ENCODE data around the gene HNRNPUL1.
A peak's percentile ranks its signal among the peaks of the same experiment; 100 is the strongest.

HNRNPUL1 gene

DNA sequence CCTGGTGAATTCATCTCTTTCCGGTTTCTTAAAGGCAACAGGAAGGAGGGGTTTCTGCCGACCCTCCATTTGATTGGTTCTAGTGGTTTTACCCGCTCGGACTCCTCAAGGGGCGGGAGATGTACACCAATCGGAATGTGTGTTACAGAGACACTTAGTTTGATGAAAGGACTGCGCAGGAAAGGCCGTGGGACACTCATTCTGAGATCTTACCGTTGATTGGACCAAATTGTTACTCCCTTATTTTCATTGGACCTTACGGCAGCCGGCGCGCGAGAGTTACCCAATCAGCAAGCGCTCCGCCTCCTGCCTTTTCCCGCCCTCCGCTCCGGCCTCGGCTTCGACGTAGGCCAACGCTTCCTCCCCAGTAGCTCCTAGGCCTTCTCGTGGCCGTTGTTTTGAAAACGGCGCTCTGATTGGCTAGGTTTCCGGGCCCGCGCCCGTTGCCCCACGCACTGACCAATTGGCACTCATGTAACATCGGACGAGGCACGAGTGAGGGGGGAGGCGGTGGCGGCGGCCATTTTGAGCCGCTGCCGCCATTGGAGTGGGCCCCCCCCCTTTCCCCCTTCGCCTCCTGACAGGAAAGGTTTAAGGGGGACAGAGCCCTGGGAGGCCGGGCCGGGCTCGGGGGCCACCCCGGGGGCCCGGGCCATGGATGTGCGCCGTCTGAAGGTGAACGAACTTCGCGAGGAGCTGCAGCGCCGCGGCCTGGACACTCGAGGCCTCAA lies at the start of gene HNRNPUL1:
TSS of gene HNRNPUL1 (plus strand) at position 523 of the 731 bp plus-strand sequence. CDS start at position 655, 132 bp downstream.
- Histone ChIP-seq H3K4me1 (ENCODE audit: control insufficient read depth, insufficient read depth, low read length) (peaks cover 32% of the 10 kb centered on the region), H3K9ac (ENCODE audit: low read length) (peak within 1 kb of the TSS; percentile 99), H3K4me3 (ENCODE audit: low read length) (peak within 1 kb of the TSS; percentile 89), H3K36me3 (ENCODE audit: control insufficient read depth, insufficient read depth, low read length, severe bottlenecking) (peaks cover 25% of the 10 kb centered on the region), H3K9me3 (ENCODE audit: control insufficient read depth, low read length) (no peaks in the 10 kb centered on the region), H3K27me3 (replicated peaks; ENCODE audit: control insufficient read depth, insufficient read depth, low read length) (no peaks in the 10 kb centered on the region)
- peak; percentile 100 for DNase-seq (ENCODE audit: low read depth)

DNA sequence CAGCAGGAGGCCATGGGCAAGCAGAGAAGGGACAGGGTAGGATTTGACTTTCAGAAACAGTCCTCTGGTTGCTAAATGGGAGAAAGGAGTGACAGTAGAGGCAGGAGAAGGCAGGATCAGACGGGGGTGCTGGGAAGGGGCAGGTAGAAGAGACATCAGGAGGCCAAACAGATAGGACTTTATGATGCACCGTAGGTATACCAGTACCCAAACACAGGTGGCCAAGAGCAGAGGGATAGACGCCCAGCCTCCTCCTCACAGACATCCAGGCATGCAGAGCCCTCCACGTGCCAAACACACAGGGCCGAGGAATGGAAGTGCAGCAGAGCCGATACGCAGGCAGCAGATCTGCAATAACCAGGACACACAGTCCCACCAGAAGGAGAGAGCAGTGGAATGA lies 46.4 kb upstream of the HNRNPUL1 start:
- no peak for DNase-seq (ENCODE audit: low read depth)
- Histone ChIP-seq H3K4me3 (ENCODE audit: low read length) (no peak overlapping the region), H3K9ac (ENCODE audit: low read length) (no peak overlapping the region), H3K4me1 (ENCODE audit: control insufficient read depth, insufficient read depth, low read length) (peaks cover 26% of the 10 kb centered on the region), H3K36me3 (ENCODE audit: control insufficient read depth, insufficient read depth, low read length, severe bottlenecking) (peaks cover 16% of the 10 kb centered on the region), H3K27me3 (replicated peaks; ENCODE audit: control insufficient read depth, insufficient read depth, low read length) (no peaks in the 10 kb centered on the region), H3K9me3 (ENCODE audit: control insufficient read depth, low read length) (no peaks in the 10 kb centered on the region)

DNA sequence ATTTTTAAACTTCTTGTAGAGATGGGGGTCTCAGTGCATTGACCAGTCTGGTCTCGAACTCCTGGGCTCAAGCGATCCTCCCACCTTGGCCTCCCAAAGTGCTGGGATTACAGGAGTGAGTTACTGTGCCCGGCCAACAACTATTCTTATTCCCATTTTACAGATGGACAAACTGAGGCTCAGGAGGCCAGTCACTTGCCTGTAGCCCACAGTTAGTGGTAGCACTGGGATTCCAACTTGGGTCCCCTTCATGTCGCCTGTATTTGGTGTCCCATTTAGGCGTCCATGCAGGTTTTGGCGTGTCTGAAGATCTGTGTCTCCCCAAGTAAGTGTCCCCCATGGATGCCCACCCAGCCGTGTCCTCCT lies 45.9 kb upstream of the HNRNPUL1 start:
- Histone ChIP-seq H3K9me3 (ENCODE audit: control insufficient read depth, low read length) (no peaks in the 10 kb centered on the region), H3K27me3 (replicated peaks; ENCODE audit: control insufficient read depth, insufficient read depth, low read length) (no peaks in the 10 kb centered on the region), H3K4me3 (ENCODE audit: low read length) (peak overlapping the region; percentile 85), H3K9ac (ENCODE audit: low read length) (peak overlapping the region; percentile 87), H3K4me1 (ENCODE audit: control insufficient read depth, insufficient read depth, low read length) (peaks cover 28% of the 10 kb centered on the region), H3K36me3 (ENCODE audit: control insufficient read depth, insufficient read depth, low read length, severe bottlenecking) (peaks cover 16% of the 10 kb centered on the region)
- no peak for DNase-seq (ENCODE audit: low read depth)

DNA sequence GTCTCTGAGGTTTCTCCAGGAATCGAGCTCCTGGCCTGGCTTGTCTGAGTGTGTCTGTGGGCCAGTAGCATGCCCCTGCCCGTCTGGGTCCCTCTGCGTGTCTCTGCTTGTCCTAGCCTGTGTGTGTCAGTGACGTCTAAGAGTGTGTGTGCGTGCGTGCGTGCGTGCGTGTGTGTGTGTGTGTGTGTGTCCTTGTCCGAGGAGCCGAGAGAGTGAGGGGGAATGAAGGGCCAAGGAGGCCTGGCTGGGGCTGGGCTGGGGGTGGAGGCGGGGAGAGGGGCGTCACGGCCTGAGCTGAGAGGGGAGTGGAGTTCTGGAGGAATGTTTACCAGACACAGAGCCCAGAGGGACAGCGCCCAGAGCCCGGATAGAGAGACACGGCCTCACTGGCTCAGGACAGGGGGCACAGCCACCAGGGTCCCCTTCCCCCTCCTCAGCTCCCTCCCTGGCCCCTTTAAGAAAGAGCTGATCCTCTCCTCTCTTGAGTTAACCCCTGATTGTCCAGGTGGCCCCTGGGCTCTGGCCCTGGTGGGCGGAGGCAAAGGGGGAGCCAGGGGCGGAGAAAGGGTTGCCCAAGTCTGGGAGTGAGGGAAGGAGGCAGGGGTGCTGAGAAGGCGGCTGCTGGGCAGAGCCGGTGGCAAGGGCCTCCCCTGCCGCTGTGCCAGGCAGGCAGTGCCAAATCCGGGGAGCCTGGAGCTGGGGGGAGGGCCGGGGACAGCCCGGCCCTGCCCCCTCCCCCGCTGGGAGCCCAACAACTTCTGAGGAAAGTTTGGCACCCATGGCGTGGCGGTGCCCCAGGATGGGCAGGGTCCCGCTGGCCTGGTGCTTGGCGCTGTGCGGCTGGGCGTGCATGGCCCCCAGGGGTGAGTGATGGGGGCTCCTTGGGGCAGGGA lies 45.3 kb upstream of the HNRNPUL1 start, which contains the start of gene AXL:
TSS of gene AXL (plus strand) at position 609 of the 893 bp plus-strand sequence. CDS start at position 779, 170 bp downstream.
- Histone ChIP-seq H3K36me3 (ENCODE audit: control insufficient read depth, insufficient read depth, low read length, severe bottlenecking) (peaks cover 16% of the 10 kb centered on the region), H3K4me1 (ENCODE audit: control insufficient read depth, insufficient read depth, low read length) (peaks cover 34% of the 10 kb centered on the region), H3K27me3 (replicated peaks; ENCODE audit: control insufficient read depth, insufficient read depth, low read length) (no peaks in the 10 kb centered on the region), H3K9me3 (ENCODE audit: control insufficient read depth, low read length) (no peaks in the 10 kb centered on the region), H3K9ac (ENCODE audit: low read length) (peak within 1 kb of the TSS; percentile 87), H3K4me3 (ENCODE audit: low read length) (peak within 1 kb of the TSS; percentile 85)
- DNase-seq (ENCODE audit: low read depth), result peak; percentile 88

DNA sequence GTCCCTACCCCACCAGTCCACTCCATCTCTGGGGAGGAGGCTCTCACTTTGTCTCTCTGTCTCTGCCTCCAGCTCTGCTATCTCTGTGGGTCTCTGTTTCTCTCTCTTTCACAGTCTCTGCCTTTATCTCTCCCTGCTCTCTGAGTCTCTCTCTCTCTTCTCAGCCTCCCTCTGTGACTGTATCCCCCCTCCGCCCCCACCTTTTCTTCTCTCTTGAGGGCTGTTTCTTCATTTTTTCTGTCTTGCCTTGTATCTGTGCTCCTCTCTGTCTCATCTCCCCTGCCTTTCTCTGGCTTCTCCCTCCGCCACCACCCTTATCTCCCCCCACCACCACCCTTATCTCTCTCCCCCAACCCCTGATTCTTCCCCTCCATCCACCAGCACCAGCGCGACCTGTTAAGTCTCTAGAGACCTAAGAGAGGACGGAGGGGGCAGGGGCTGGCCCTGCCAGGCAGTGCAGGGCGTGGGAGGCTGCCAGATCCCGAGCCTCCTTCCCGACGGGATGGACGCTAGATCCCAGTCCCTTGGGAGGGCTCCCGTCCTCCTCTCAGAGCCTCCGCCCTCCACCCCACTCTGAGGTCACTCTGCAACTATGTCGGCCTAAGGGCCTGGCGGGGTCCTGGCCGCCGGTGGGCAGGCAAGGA lies 44.1 kb upstream of the HNRNPUL1 start:
- DNase-seq (ENCODE audit: low read depth), result peak; percentile 80
- no peaks in the 10 kb centered on the region for H3K9me3 ChIP-seq (ENCODE audit: control insufficient read depth, low read length)

DNA sequence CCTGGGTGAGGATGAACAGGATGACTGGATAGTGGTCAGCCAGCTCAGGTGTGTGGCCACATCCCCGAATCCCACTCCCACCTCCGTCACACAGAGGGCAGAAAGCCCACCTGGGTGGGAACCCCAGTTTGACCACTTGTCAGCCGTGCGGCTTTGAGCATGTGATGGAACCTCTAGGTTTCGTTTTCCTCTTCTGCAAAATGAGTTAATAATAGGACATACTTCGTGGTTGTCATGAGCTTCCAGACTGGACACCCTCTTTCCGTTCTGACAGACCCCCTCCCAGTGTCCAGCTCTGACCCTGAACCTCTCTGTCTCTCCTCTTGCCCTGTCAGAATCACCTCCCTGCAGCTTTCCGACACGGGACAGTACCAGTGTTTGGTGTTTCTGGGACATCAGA lies 43.4 kb upstream of the HNRNPUL1 start:
- peak overlapping the region; percentile 85 for H3K4me3 ChIP-seq (ENCODE audit: low read length)
- H3K9ac ChIP-seq (ENCODE audit: low read length), result peak overlapping the region; percentile 87
- H3K4me1 ChIP-seq (ENCODE audit: control insufficient read depth, insufficient read depth, low read length), result peaks cover 51% of the 10 kb centered on the region
- H3K9me3 ChIP-seq (ENCODE audit: control insufficient read depth, low read length), result no peaks in the 10 kb centered on the region
- DNase-seq (ENCODE audit: low read depth), result peak; percentile 28
- no peaks in the 10 kb centered on the region for H3K27me3 ChIP-seq (replicated peaks; ENCODE audit: control insufficient read depth, insufficient read depth, low read length)
- peaks cover 25% of the 10 kb centered on the region for H3K36me3 ChIP-seq (ENCODE audit: control insufficient read depth, insufficient read depth, low read length, severe bottlenecking)

More for the DNA sequence above, 44.1 kb upstream of the HNRNPUL1 start:
- peak overlapping the region; percentile 85 for H3K4me3 ChIP-seq (ENCODE audit: low read length)
- H3K27me3 ChIP-seq (replicated peaks; ENCODE audit: control insufficient read depth, insufficient read depth, low read length), result no peaks in the 10 kb centered on the region
- H3K4me1 ChIP-seq (ENCODE audit: control insufficient read depth, insufficient read depth, low read length), result peaks cover 43% of the 10 kb centered on the region
- peaks cover 24% of the 10 kb centered on the region for H3K36me3 ChIP-seq (ENCODE audit: control insufficient read depth, insufficient read depth, low read length, severe bottlenecking)
- peak overlapping the region; percentile 87 for H3K9ac ChIP-seq (ENCODE audit: low read length)

DNA sequence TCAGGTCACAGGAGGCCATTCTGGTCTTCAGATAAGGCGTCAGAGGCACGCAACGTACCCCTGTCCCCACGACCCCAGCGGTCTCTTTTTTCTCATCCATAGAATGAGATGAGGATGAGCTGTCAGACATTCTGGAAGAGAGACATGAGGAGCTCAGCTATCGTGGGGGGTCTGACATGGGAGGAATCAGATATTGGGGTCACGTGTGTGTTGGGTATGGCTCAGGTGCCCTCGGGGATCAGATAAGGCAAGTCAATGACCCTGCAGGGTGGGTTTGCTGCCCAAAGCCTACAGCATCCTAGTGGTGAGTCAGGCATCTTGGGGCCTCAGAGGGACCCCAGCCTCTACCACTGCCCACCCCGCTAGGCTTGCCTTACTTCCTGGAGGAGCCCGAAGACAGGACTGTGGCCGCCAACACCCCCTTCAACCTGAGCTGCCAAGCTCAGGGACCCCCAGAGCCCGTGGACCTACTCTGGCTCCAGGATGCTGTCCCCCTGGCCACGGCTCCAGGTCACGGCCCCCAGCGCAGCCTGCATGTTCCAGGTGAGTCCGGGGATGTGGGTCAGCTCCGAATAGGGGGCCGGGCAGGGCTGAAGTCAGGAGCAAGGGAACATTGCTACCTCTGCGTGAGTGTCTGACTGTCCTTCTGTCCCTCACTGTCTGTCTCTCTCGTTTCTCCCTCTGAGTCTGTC lies 42.5 kb upstream of the HNRNPUL1 start:
- Histone ChIP-seq H3K36me3 (ENCODE audit: control insufficient read depth, insufficient read depth, low read length, severe bottlenecking) (peaks cover 25% of the 10 kb centered on the region), H3K4me3 (ENCODE audit: low read length) (peak overlapping the region; percentile 85), H3K9me3 (ENCODE audit: control insufficient read depth, low read length) (no peaks in the 10 kb centered on the region), H3K4me1 (ENCODE audit: control insufficient read depth, insufficient read depth, low read length) (peaks cover 56% of the 10 kb centered on the region), H3K27me3 (replicated peaks; ENCODE audit: control insufficient read depth, insufficient read depth, low read length) (no peaks in the 10 kb centered on the region), H3K9ac (ENCODE audit: low read length) (peak overlapping the region; percentile 87)
- DNase-seq (ENCODE audit: low read depth), result no peak

DNA sequence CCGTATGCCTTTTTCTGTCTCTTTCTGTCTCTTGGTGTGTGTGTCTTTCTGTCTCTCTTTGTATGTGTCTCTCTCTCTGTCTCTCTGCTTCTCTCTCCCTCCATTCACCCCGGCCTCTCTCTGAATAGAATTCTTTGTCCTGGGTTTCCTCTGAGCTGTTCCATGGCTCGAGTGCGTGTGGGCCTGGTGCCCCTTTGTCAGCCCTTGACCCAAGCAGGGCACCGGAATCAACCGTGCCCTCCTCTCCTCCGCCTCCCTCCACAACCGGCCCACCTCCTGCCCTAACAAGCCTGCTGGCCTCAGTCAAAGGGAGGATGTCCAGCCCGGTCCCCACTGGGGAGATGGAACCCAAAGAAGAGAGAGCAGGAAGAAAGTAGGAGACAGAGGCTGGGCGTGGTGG lies 41.9 kb upstream of the HNRNPUL1 start:
- peak overlapping the region; percentile 87 for H3K9ac ChIP-seq (ENCODE audit: low read length)
- no peak for DNase-seq (ENCODE audit: low read depth)
- H3K9me3 ChIP-seq (ENCODE audit: control insufficient read depth, low read length), result no peaks in the 10 kb centered on the region
- no peaks in the 10 kb centered on the region for H3K27me3 ChIP-seq (replicated peaks; ENCODE audit: control insufficient read depth, insufficient read depth, low read length)
- H3K4me3 ChIP-seq (ENCODE audit: low read length), result peak overlapping the region; percentile 85
- peaks cover 59% of the 10 kb centered on the region for H3K4me1 ChIP-seq (ENCODE audit: control insufficient read depth, insufficient read depth, low read length)
- H3K36me3 ChIP-seq (ENCODE audit: control insufficient read depth, insufficient read depth, low read length, severe bottlenecking), result peaks cover 25% of the 10 kb centered on the region

DNA sequence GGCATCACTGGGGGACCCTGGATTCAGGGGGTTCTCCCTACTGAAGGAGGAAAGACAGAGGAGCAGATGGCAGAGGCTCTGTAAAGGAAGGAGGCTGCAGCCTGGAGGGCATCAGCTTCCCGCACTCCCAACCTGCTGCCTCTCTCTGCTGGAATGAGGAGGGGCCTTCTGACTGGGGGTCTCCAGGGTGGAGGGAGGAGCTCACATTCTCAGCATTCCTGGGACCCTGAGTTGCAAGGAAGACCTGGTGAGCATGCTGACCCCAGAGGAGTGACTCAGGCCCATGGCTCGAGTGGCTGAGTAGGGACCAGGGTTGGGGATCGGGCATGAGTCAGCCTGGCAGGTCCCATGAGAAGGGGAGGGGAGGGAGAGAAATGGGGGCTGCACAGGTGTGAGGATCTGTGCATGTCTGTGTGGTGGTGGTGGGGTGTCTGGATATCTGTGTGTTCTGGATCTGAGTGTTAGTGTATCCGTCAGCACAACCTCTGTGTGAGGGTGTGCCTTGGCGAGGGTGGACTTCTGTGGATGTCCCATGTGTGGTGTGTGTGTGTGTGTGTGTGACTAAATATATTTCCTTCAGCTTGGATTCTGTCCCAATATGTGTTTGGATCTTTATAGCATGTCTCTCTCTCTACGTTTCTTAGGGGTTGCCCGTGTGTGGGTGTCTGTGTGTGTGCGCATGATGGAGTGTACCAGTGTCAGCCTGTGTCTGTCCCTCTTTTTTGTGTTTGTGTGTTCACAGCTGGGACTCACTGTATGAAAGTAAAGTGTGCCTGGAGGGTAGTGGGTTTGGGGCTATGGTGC lies 40.5 kb upstream of the HNRNPUL1 start:
- Histone ChIP-seq H3K27me3 (replicated peaks; ENCODE audit: control insufficient read depth, insufficient read depth, low read length) (no peaks in the 10 kb centered on the region), H3K9ac (ENCODE audit: low read length) (peak overlapping the region; percentile 53), H3K36me3 (ENCODE audit: control insufficient read depth, insufficient read depth, low read length, severe bottlenecking) (peaks cover 28% of the 10 kb centered on the region), H3K9me3 (ENCODE audit: control insufficient read depth, low read length) (no peaks in the 10 kb centered on the region), H3K4me3 (ENCODE audit: low read length) (peak overlapping the region; percentile 66), H3K4me1 (ENCODE audit: control insufficient read depth, insufficient read depth, low read length) (peaks cover 56% of the 10 kb centered on the region)
- peak; percentile 76 for DNase-seq (ENCODE audit: low read depth)

DNA sequence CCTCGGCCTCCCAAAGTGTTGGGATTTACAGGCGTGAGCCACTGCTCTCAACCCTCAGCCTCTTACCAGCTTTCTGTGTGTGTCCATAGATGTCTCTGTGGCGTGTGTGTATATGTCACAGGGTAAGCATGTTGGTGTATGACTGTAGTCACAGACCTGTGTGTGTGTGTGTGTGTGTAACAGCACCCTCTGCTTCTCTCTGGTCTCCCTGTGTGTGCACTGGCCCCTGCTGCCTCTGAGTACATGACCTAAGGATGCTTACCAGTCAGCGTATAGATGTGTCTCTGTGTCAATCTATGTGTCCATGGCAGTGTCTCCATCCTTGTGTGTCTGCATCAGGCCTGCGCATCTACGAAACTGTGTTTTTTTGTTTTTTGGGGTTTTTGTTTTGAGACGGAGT lies 39.5 kb upstream of the HNRNPUL1 start:
- H3K4me1 ChIP-seq (ENCODE audit: control insufficient read depth, insufficient read depth, low read length), result peaks cover 57% of the 10 kb centered on the region
- peak overlapping the region; percentile 53 for H3K9ac ChIP-seq (ENCODE audit: low read length)
- H3K27me3 ChIP-seq (replicated peaks; ENCODE audit: control insufficient read depth, insufficient read depth, low read length), result no peaks in the 10 kb centered on the region
- H3K36me3 ChIP-seq (ENCODE audit: control insufficient read depth, insufficient read depth, low read length, severe bottlenecking), result peaks cover 28% of the 10 kb centered on the region
- no peaks in the 10 kb centered on the region for H3K9me3 ChIP-seq (ENCODE audit: control insufficient read depth, low read length)
- no peak for DNase-seq (ENCODE audit: low read depth)
- no peak overlapping the region for H3K4me3 ChIP-seq (ENCODE audit: low read length)
